ENCODE results near the gene HNRNPH2. TPM values are rescaled to one million over a fixed set of nuclear protein-coding genes. Genes with fewer than 3 reads are reported as not detected.

Gene HNRNPH2
- total RNA-seq, 3 donors from 2014 or later = 43.6 to 65.0 (median 60.7) TPM

DNA sequence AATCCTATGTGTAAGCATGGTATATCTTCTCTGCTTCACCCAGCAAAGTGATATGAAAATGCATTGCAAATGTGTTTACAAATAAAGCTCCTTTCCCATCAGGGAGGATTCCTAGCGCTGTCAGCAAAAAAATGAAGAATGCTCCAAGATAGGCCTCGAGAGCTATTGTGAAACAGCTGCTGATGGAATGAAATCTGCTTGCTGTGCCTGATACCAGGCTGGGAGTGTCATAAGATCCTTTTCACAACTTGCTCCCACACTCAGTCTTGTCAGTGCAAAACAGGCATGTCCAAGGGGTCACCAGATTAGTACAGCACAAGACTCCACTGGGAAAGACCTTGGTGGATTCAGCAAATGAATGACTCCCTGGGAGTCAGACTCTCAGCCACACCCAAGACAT is 34.1 kb downstream of the HNRNPH2 start:
- no peak overlapping the region for H3K4me3 ChIP-seq
- H3K36me3 ChIP-seq (ENCODE audit: low read depth) = no peaks in the 10 kb centered on the region
- TF ChIP-seq CTCF (IDR thresholded peaks at IDR 0.05) = no peak
- ATAC-seq (no peak), DNase-seq (no peak)
- no peaks in the 10 kb centered on the region for H3K4me1 ChIP-seq (ENCODE audit: low read depth)
- intact Hi-C loops (cut with DNase I, micrococcal nuclease) = no loop called here
- no peaks in the 10 kb centered on the region for H3K9me3 ChIP-seq

DNA sequence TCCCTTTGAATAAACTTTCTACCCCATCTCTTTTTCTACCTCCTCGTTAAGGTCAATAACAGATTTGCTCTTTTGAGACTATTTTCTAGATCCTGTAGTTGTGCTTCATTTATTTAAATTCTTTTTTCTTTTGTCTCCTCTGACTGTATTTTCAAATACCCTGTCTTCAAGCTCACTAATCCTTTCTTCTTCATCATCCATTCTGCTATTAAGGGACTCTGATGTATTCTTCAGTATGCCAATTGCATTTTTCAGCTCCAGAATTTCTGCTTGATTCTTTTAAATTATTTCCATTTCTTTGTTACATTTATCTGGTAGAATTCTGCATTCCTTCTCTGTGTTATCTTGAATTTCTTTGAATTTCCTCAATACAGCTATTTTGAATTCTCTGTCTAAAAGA is 41.3 kb downstream of the HNRNPH2 start:
- DNase-seq (no peak), ATAC-seq (no peak)
- no peaks in the 10 kb centered on the region for H3K9me3 ChIP-seq
- intact Hi-C loops (cut with DNase I, micrococcal nuclease) = no loop called here
- no peaks in the 10 kb centered on the region for H3K4me1 ChIP-seq (ENCODE audit: low read depth)
- no peaks in the 10 kb centered on the region for H3K36me3 ChIP-seq (ENCODE audit: low read depth)
- TF ChIP-seq CTCF (IDR thresholded peaks at IDR 0.05) = no peak
- no peak overlapping the region for H3K4me3 ChIP-seq

GRCh38 chrX:101450085-101450484 is 42.1 kb downstream of the HNRNPH2 start:
- Histone ChIP-seq H3K9me3 (no peaks in the 10 kb centered on the region), H3K4me3 (no peak overlapping the region), H3K4me1 (ENCODE audit: low read depth) (no peaks in the 10 kb centered on the region), H3K36me3 (ENCODE audit: low read depth) (no peaks in the 10 kb centered on the region)
- ATAC-seq (no peak), DNase-seq (no peak)
- intact Hi-C loops (cut with DNase I, micrococcal nuclease) = no loop called here
- no peak for TF ChIP-seq CTCF (IDR thresholded peaks at IDR 0.05)

DNA sequence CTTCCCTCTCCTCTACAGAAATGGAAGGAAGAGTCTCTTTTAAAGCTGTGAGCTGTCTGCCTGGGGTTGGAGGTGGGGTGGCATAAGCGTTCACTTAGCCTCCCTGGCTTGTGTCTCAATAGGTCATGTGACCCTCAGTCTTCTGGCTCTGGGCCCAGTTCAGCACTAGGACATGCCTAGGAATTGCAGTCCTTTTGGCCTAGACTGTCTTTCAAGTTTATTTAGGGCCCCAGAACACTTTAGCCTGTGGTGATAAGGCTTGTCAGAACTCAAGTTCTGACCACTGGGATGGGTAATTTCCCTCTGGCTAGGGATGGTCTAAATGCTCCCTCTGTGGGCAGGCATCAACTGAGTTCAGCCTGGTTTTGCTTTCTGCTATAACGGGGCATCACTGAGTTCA is 42.9 kb downstream of the HNRNPH2 start:
- peak in 1 of 3 donors; percentile 58 for DNase-seq
- H3K9me3 ChIP-seq = no peaks in the 10 kb centered on the region
- ATAC-seq = no peak
- no peaks in the 10 kb centered on the region for H3K4me1 ChIP-seq (ENCODE audit: low read depth)
- no peak overlapping the region for H3K4me3 ChIP-seq
- intact Hi-C loops (cut with DNase I, micrococcal nuclease) = no loop called here
- no peak for TF ChIP-seq CTCF (IDR thresholded peaks at IDR 0.05)
- no peaks in the 10 kb centered on the region for H3K36me3 ChIP-seq (ENCODE audit: low read depth)

- Histone ChIP-seq H3K4me1 (ENCODE audit: low read depth) (no peaks in the 10 kb centered on the region), H3K36me3 (ENCODE audit: low read depth) (no peaks in the 10 kb centered on the region), H3K4me3 (no peak overlapping the region), H3K9me3 (no peaks in the 10 kb centered on the region)
- intact Hi-C loops (cut with DNase I, micrococcal nuclease) = no loop called here
- ATAC-seq (peak; percentile 84), DNase-seq (no peak)
- no peak for TF ChIP-seq CTCF (IDR thresholded peaks at IDR 0.05)
These were observed 44.0 kb downstream of the HNRNPH2 start for GRCh38 chrX:101452056-101452455.

- no peak for TF ChIP-seq CTCF (IDR thresholded peaks at IDR 0.05)
- DNase-seq (no peak), ATAC-seq (no peak)
- no peaks in the 10 kb centered on the region for H3K9me3 ChIP-seq
- H3K36me3 ChIP-seq (ENCODE audit: low read depth) = no peaks in the 10 kb centered on the region
- intact Hi-C loops (cut with DNase I, micrococcal nuclease) = no loop called here
- H3K4me3 ChIP-seq = no peak overlapping the region
- no peaks in the 10 kb centered on the region for H3K4me1 ChIP-seq (ENCODE audit: low read depth)
These were observed 52.6 kb downstream of the HNRNPH2 start for GRCh38 chrX:101460669-101461068.
